ENCODE measurements around the gene SART1. TPM values are rescaled to one million over a fixed set of nuclear protein-coding genes. Genes with fewer than 3 reads are reported as not detected.

Gene SART1
- total RNA-seq, 1 experiment from 2014 or later, result 43.4 TPM

DNA sequence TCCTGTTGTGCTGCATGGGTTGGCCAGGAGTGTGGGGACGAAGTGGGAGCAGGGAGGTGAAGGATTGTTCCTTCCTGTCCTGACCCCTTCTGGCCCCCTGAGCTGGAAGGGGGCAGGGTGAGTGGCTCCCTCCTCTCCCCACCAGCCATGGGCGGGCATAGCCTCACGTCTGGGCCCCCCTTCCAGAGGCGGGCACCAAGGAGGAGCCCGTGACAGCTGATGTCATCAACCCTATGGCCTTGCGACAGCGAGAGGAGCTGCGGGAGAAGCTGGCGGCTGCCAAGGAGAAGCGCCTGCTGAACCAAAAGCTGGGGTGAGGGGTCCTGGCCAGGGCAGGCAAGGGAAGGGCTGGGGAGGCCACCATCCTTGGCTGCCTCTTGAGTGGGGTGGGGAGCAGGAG lies 3.4 kb downstream of the SART1 start:
- DNase-seq (ENCODE audit: low spot score), result no peak

DNA sequence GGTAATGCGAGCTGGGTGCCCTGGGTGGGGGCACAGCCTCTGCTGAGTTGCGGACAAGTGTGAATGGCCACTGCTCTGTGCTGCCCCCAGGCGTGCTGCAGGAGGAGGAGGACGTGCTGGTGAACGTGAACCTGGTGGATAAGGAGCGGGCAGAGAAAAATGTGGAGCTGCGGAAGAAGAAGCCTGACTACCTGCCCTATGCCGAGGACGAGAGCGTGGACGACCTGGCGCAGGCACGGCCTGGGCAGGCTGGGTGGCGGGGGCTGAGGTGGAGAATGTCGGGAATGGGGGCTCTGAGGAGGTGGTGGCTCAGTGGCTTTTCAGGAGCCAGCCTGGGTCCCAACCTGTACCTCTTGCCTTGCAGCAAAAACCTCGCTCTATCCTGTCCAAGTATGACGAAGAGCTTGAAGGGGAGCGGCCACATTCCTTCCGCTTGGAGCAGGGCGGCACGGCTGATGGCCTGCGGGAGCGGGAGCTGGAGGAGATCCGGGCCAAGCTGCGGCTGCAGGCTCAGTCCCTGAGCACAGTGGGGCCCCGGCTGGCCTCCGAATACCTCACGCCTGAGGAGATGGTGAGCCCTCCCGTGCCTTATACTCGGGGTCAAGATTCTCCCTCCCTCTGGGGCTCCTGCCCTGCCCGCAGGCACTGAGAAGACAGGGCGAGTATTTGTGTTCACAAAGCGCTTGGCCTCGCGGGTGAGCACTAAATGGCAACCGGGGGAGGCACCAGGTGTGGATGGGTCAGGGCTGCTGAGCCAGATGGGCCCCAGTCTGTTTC lies 4.6 kb downstream of the SART1 start:
- no peak for DNase-seq (ENCODE audit: low spot score)

DNA sequence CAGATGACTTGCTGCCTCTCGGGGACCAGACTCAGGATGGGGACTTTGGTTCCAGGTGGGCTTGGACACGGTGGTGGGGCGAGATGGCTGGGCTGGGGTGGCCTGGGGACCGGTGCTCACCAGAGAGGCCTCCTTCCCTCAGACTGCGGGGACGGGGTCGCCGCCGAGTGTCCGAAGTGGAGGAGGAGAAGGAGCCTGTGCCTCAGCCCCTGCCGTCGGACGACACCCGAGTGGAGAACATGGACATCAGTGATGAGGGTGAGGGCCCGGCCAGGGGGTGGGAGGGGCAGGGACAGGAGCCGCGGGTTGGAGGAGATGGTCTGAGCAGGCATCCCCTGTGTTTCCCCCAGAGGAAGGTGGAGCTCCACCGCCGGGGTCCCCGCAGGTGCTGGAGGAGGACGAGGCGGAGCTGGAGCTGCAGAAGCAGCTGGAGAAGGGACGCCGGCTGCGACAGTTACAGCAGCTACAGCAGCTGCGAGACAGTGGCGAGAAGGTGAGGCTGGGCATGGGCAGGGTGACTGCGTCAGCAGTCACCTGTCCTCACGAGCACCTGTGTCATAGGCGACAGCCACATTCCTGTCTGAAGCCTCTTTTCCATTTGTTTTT lies 5.9 kb downstream of the SART1 start:
- DNase-seq (ENCODE audit: low spot score), result no peak

DNA sequence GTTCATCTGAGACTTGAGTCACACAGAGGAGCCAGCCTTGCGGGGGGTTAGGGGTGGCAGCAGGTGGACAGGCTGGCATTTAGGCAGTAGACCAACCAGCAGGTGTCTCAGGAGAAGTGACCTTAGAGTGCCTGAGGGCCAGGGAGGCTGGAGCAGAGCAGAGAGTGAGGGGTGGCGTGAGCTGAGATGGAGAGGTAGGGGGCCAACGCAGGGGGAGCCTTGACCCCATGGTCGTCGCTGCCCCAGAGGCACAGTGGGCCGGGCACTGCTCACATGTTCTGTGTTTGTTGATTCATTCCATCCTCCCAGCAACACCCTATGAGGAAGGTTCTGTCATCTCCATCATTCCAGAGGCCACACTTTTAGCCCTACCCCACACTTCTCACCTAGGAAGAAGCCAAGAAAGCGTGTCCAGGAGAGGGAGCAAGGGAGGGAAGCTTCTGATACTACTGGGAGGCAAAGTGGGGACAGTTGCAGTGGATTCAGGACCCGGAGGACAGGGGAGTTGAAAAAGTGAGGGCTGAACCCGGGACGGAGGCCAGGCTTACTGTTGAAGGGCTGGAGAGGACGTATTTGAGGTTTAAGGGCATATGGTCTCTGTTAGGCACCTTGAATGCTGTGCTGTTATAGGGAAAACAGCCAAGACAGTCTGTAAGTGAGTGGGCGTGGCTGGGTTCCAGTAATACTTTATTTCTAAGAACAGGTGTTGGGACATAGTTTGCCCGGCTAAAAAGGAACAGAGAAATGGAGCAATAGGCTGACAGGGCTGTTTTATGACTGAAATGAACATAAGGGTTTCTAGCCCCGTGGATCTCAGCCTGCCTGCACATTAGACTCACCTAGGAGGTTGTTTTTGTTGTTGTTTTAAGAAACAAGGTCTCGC lies 7.3 kb downstream of the SART1 start:
- DNase-seq (ENCODE audit: low spot score), result no peak

DNA sequence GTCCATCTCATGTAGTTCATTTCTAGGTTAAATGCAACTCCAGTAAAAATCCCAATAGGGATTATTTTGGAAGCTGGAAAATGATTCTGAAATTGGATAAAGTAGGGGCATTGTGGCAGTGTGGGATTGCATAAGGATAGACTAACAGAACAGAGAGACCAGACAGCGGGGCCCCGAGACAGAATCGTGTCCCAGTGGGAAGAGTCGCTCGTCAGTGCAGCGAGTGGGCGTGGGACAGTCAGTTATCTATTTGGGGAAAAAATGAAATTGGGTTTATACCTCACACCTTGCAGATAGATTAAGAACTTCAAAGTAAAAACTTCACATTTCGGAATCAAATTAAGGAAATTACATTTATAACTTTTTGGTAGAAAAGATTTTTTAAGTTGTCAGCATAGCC lies 10.6 kb downstream of the SART1 start:
- DNase-seq (ENCODE audit: low spot score), result no peak

DNA sequence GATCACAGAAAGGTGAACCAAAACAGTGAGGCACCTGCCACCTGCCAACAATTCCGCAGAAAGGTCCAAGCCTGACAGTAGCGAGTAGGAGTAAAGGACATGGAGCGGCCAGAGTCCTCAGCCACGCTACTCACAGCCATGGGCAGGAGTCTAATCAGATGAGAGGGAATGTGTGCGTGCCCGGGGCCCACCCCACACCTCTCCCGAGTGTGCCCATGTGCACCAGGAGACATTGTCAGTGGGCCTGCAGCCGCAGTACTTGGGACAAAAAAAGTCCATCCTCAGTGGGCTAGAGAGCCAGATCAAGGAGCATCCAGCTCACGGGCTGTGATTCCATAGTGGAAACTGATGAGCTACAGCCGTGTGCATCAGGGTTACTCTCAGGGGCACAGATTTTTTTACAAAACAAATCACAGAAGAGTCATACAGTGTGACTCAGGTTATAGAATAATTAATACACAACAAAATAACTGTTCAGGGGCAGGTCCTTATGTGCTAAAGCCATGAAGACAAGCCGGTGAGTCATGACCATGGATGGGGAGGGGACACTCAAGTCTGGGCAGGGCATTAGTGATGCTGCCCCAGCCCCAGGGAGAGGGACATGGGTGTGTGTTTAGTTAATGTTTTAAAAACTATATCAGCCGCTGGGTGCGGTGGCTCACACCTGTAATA lies 12.0 kb downstream of the SART1 start:
- DNase-seq (ENCODE audit: low spot score), result no peak

DNA sequence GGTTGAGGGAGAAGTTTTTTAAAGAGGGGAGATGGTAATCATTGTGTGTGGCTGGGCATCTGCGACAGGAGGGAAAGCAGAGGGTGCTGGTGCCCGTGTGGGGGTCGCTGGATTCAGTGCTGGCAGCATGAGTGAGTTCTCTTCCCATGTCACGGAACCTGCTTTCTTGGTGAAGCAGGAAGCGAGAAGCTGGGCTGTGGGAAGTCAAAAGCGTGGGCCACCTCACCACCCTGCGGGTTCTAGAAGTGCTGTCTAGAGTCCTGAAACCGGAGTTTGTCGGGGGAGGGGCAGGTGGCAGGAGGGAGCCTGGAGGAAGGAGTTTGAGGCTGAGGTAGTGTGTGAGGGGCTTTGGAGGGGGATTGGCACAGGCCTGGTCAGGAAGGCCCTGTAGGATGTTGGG lies 14.2 kb downstream of the SART1 start:
- no peak for DNase-seq (ENCODE audit: low spot score)

DNA sequence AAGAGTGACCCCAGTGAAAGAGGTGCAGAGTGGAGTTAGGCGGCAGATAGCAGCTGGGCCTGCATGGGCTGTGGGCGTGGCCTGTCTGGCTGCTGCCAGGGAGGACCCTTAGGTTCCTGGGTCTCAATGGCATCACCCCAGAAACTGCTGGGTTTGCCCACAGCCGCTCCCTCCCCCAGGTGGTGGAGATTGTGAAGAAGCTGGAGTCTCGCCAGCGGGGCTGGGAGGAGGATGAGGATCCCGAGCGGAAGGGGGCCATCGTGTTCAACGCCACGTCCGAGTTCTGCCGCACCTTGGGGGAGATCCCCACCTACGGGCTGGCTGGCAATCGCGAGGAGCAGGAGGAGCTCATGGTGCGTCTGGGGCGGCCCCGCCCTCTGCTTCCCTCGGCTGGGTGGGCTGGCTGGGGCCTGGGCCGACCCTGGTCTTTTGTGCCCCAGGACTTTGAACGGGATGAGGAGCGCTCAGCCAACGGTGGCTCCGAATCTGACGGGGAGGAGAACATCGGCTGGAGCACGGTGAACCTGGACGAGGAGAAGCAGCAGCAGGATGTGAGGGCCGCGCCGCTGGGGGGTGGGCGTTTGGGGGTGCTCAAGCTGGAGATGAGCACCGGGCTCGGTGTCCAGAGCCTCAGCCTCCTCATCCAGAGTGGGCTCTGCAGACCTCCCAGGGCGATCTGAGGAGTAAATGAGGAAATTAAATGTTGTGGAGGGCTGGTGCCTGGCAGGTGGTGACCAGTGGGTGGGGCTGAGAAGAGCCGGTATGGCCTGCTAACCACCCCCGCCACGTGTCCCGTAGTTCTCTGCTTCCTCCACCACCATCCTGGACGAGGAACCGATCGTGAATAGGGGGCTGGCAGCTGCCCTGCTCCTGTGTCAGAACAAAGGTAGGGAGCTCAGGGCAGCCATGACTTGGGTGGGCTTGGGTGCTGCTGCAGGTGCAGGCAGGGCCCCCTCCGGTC lies 15.0 kb downstream of the SART1 start:
- no peak for DNase-seq (ENCODE audit: low spot score)

DNA sequence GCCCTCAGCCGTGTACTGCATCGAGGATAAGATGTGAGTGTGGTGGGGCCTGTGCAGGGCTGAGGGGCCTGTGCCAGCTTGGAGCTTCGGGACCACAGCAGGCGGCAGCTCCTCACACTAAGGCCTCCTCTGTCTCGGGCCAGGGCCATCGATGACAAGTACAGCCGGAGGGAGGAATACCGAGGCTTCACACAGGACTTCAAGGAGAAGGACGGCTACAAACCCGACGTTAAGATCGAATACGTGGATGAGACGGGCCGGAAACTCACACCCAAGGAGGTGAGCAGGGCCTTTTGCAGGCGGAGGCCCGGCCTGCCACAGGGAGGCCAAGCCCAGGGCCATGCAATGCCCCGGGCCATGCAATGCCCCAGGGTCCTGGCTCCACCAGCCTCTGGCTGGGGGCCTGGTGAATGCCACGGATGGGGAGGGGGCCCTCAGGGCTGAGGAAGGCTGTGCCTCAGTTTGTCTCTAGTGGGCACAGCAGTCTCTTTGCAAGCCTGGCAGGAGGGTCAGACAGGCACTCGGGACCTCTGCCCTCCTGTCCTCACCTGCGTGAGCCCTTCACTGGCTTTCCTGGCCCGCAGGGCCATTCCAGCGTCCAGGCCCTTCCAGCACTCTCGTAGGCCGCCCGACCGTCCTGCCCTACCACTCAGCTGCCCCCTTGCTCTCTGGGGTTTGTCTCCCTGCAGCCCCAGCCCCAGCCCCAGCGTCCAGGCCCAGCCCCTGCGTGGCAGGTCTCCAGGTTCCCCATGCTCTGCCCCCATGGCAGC lies 16.3 kb downstream of the SART1 start:
- no peak for DNase-seq (ENCODE audit: low spot score)

DNA sequence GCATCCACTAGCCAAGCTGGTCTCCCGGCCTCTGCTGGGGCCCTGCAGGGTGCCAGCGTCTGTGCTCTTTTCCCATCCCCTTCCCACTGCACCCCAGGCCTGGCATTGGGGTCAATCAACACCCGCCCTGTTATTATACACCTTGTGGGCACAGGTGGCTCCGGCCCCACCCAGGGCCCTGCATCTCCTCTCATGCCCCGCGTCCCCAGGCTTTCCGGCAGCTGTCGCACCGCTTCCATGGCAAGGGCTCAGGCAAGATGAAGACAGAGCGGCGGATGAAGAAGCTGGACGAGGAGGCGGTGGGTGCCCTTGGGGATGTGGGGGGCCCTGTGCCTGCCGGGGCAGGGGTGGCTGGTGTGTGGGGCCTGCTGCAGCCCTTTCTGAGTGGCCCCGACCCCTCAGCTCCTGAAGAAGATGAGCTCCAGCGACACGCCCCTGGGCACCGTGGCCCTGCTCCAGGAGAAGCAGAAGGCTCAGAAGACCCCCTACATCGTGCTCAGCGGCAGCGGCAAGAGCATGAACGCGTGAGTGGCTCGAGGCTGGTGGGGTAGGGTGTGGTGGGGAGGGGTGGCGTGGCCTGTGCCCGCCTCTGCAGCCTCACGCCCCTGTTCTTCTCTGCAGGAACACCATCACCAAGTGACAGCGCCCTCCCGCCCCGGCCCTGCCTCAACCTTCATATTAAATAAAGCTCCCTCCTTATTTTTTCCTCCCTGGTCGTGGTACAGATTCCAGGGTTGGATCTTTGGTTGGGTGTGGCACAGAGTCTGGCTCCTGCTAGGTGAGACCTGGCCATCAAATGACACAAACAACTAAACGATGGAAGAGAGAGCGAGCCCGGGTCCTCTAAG lies 17.1 kb downstream of the SART1 start:
- DNase-seq (ENCODE audit: low spot score), result no peak

DNA sequence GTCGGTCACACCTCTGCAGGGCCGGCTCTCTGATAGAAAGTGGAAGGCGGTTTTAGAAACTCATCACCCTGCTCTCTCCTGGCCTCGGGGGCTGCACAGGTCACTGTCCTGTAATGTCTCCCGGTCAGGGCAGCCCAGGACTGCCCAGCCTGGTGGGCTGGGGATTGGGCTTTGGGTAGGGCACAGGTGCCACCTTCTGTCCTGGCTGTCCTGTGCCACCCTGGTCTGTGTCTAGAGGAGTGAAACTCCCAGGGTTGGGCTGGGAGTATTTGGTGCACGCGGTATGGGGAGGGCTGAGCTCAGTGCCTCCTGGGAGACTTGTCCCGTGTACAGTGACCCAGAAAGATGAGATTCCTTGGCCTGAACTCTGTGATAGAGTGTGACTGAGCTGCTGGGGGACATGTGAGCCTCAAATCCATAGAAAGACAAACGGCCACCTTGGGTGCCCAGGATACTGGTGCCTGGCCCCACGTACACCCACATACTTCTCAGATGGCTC lies 17.8 kb downstream of the SART1 start:
- DNase-seq (ENCODE audit: low spot score), result no peak

DNA sequence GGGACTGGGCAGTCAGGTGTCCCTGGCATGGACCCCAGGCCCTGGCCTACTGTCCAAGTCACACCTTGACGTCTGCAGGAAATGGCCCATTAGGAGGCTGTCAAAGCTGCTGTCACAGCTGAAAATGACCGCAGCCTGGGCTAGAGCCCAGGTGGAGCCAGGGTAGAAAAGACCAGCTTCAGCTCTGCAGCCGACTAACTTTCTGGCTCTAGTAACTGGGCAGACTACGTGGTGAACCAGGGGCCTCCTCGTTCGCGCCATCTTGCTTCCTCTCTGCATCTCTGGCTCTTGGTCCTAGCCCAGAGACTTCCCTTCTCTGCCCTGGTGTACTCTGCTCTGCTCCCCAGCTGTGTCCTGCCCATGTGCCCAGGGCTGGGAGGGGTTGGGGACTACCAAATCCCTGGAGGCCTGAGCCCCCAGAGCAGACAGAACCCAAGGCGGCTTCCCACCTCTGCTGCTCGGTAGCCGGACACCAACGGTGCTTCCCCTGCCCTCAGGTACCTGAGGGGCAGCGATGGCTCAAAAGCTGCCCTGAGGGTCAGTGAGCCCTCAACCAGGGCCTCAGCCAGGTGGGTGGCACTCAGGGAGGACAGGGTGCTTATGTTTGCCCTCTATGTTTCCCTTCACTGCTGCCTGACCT lies 19.7 kb downstream of the SART1 start:
- DNase-seq (ENCODE audit: low spot score), result no peak

DNA sequence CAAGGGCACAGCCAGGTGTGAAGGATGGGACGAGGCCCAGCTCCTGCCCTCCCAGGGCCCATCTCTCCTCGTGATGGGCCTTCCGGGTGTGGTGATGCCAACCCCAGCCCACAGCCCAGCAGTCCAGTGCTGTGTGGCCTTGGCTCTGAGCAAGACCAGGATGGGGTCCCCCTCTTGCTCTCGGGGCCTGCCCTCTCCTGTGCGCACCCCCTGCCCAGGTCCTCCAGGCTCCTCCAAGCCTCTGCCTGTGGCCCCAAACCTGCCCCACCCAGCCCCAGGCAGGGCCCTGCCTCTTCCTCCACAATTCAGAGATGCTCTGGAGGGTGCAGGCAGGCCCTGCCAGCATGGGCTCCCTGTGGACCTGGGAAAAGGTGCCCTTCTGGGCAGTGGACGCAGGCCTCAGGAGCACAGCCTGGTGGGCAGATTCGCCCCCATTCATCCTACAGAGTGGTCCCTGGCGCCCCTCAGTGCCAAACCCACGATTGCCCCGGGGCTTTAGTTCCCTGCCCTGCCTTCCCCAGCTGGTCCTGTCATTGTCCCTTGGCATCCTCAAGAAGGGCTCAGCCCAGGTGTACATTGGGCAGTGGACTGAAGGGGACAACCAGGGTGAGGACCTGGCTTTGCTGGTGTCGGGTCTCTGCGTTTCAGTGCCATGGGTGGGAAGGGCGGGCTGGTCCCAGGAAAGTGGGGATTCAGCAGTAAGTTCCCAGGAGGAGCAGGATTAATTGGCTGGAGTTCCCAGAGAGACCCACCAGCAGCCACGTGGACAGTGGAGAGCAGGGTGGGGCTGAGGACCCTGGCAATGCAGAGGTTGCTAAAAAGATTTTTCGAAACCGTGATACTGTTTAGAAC lies 20.7 kb downstream of the SART1 start:
- DNase-seq (ENCODE audit: low spot score), result no peak

DNA sequence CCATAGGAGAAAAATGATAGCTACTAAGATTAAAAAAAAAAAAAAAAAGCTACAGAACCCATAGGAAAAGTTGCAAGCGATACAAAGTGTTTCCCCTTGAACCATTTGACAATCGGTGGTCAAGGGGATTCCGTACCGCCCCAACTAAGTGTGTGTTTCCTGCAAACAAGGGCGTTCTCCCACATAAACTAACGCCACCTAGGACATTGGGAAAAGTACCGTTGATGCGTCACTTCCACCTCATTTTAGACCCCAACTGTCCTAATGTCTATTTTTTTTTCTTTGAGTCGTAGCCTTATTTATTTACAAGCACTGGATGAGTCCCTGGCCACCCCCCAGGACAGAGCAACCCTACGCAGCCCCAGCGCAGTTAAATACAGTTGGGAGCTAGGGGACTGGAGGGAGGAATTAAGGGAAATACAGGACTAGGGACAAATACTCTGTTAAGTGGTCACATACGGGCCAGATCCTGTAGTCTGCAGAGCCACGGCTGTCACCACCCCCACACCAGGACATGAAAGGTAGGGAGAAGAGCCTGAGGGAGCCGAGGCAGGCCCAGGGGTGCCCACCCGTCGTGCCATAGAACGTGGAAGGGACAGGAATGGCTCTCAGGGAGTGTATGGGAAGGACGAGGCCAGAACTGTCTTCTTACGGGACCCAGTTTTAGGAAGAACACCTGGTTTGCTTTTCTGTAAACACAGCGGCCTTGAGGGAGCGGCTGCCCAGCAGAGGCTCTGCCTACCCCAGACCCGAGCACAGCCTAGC lies 21.5 kb downstream of the SART1 start:
- DNase-seq (ENCODE audit: low spot score), result no peak

DNA sequence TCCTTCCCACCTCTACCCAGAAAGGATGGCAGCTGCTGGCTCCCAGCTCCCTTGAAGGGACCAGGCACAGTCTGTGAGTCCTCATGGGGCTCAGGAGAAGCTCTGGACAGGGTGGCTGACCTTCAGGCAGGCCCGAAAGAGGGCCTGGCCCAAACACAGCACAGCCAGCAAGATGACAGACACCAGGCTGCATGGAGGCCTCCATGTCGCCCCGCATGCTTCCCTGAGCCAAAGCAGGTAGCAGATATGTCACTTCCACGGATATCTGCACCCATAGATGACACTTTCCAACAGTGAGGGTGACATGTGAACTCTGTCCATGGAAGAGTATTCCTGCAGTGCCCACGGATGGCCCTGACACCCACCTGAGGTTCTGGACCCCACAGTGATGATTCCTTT lies 22.1 kb downstream of the SART1 start:
- DNase-seq (ENCODE audit: low spot score), result no peak

DNA sequence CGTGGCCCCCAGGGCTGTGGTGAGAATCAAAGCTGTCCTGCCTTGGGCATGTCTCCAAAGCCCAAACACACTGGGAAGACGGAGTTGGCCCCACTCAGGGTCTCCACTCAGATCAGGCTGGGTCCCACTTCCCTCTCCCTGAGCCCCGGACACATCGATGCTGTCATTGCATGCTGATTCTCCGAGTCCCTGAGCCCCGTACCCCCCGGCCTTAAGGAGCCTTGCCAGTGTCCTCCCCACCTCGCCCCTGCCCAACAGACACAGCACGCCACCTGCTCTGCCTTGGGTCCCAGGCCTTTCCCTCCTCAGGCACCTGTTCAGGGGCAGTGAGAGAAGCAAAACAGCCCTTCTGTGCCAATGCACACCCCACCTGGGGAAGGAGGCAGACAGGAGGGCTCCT lies 25.8 kb downstream of the SART1 start:
- DNase-seq (ENCODE audit: low spot score), result no peak
